DMS114 treated with DMSO at 0.1 percent for 48 hours (cell line): ENCODE measurements around the gene SMARCD3.

ENCODE experiments used
- DNase-seq: peaks from one replicate; lab custom pipeline; 2025; ENCODE audit not compliant: unreplicated experiment; lab: John Stamatoyannopoulos, UW

Gene SMARCD3

GRCh38 chr7:151237244-151238189 lies 11.0 kb downstream of the SMARCD3 start:
- DNase-seq: no peak

- DNase-seq: no peak
Observed at GRCh38 chr7:151236406-151236805, 12.1 kb downstream of the SMARCD3 start.

GRCh38 chr7:151235091-151235787 lies 13.3 kb downstream of the SMARCD3 start:
- DNase-seq: no peak

DNA sequence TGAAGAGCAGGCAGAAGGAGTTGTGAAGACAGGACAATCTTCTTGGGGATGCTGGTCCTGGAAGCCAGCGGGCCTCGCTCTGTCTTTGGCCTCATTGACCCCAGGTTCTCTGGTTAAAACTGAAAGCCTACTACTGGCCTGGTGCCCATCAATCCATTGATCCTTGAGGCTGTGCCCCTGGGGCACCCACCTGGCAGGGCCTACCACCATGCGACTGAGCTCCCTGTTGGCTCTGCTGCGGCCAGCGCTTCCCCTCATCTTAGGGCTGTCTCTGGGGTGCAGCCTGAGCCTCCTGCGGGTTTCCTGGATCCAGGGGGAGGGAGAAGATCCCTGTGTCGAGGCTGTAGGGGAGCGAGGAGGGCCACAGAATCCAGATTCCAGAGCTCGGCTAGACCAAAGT lies 14.7 kb downstream of the SMARCD3 start:
- DNase-seq: no peak

GRCh38 chr7:151232917-151233701 lies 15.4 kb downstream of the SMARCD3 start:
- DNase-seq: no peak

DNA sequence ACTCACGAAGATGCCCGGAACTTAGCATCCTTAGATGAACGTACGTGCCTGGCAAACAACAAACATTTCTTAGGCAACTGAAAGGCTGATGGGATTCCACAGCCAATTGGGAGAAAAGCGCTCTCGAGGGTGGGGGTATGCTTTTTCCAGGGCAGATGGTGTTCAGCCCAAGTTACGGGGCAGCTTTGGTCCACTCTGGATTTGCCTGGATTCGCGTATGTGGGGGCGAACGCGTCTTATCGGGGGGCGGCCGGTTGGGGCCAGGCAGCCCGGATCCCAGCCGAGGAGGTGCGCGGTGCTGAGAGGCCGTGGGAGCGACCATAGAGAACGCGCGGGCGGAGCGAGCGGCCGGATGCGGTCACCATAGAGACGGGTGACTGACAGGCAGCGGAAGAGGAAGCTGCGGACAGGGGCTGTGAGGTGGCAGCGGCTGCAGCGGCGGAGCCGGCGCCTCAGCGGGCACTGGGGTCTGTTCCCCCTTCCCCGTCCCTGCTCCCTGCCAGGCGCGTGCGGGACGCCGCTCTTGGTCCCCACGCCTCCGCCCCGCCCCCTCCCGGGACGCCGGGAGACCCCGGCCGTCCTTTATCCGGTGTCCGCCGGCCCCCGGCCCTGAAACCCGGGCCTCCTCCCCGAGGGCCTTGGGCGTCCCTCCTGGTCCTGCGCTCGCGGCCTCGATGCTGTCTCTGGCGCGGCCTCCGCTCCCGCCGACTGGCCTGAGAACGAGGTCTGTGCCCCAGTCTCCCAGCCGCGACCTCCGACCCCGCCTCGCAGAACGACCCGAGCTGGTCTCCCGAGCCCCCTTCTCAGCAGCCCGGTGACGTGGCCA lies 16.2 kb downstream of the SMARCD3 start, which contains the start of gene CHPF2:
Gene CHPF2 (plus strand): TSS at position 393 of the 826 bp plus-strand sequence. CDS start 1,529 bp downstream, outside the sequence.
- peak; percentile 64 for DNase-seq

DNA sequence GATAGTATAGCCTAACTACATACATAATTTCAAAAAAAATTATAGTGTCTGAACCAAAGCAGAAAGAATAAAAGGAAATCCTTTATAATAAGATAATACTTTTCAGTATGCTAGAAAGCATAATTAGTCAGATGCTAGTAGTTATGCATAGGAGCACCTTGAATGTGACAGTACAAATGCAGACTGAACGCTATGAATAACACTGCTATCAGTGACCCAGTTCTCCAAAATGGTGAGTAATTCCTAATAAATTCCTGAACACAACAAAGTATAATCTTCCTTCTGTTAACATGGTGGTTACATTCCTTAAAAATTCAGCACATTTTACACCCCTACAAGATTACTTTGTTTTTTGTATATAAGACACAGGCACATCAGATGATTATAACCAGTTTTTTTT lies 17.4 kb downstream of the SMARCD3 start:
- DNase-seq: no peak

DNA sequence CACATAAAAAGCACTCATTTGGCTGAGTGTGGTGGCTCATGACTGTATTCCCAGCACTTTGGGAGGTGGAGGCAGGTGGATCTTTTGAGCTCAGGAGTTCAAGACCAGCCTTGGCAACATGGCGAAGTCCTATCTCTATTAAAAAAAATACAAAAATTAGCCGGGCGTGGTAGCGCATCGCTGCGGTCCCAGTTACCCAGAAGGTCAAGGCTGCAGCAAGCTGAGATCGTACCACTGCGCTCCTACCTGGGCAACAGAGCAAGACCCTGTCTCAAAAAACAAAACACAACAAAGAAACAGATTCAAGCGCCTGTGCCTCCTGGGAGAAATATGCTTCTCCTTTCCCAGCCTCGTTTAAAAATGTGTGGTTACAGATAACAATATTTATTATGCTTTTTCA lies 19.2 kb downstream of the SMARCD3 start:
- DNase-seq: no peak

DNA sequence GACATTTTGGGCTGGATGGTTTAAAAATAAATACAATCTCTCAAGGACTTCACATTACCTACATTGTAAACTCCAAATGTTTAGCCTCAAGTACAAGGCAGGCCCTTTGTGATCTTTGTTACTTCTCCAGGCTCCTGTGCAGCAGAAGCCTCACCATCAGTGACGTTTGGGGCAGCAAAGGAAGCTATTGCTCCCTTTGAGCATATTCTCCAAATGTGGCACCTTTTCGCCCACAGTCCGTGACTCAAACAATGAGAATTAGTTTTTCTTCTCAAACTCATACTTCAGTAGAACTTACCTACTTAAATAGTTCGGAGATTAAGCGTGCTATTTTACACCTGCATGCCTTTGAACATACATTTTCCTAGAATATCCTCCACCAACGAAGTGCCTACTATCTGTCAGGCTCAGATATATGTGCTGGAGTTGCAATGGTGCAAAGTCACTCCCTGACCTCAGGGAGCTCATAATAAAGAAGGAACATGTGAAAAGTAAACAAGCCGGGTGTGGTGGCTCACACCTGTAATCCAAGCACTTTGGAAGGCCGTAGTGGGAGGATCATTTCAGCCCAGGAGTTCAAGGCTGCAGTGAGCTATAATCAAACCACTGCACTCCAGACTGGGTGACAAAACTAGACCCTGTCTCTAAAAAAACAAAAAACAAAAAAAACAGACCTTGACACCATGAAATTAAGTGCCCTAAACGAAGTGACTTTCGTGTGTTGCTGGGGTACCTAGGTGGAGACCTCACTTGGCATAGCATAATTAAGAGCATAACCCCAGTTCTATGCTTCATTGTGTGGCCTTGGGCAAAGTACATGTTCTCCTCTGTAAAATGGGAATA lies 20.2 kb downstream of the SMARCD3 start:
- DNase-seq: no peak

- DNase-seq: peak; percentile 92
Observed at GRCh38 chr7:151226875-151227782, 21.4 kb downstream of the SMARCD3 start, which contains the start of gene ABCF2. Gene ABCF2, minus strand, starts transcription at chr7:151227205. Its CDS starts 747 bp downstream, at chr7:151226458.

DNA sequence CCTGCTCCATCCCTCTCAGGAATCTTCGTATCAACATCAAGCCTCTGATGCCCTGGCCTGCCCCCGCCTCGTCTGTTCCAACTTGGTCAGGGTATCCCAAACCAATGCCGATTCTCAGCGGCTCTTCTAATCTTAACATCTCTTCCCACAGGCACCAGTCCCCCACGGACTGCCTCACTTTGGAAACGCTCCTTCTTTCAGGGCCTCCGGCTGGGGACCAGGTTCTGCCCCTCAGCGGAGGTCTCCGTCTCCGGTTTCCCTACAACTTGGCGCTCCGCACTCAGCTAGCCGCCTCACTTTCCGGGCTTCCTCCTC lies 22.0 kb downstream of the SMARCD3 start:
- DNase-seq: no peak

GRCh38 chr7:151225948-151226510 lies 22.5 kb downstream of the SMARCD3 start:
- DNase-seq: no peak

DNA sequence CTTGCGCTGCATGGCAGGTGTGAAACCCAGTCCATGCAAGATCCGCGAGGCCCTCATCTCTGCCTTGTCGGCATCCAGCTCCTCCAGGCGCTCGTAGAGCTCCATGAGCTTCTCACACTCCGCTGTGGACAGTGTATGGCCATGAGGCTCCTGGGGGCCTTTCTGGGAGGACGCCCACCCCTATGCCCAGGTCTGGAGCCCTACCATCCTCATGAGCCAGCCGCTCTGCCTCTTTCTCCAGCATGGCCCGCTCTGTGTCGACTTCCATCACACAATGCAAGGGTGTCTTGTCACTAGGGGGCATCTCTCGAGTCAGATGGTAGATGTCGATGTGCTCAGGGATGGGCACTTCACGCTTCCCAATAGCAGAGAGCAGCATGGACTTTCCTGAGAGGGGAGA lies 24.8 kb downstream of the SMARCD3 start:
- DNase-seq: no peak

DNA sequence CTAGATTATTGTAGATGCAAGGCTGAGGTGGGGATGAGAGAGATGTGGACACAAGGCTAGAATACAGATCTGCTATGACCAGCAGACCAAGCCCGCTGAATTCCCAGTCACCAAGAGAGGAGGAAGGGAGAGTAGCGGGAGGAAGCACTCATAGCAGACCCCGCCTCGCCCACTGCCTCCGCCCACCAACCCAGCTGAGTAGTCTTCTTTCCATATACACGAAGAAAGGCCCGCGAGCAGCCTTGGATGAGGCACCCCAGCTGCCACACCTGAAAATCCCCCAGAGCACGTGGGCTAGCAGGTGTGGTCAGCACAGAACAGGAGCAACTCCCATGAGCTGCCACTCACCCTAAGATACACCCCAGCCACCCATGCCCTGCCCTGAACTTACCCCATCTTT lies 30.3 kb downstream of the SMARCD3 start:
- no peak for DNase-seq

DNA sequence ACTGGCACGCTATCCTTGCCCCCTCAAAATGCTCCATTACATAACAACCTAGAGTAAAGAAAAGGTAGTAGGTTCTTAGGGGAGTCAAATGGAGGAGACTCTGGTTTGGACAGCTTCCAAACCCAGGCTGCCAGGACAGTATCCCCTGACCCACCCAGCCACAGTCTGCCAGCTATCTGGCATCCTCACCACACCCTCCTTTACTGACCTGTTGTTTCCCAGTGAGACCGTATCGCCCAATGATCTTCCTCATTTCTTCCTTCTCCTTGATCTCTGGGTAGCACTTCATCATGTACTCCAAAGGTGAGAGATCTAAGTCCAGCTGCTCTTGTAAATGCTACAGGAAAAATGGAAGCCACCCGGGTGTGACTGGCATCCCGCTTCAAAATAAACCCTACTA lies 33.1 kb downstream of the SMARCD3 start:
- DNase-seq: no peak

DNA sequence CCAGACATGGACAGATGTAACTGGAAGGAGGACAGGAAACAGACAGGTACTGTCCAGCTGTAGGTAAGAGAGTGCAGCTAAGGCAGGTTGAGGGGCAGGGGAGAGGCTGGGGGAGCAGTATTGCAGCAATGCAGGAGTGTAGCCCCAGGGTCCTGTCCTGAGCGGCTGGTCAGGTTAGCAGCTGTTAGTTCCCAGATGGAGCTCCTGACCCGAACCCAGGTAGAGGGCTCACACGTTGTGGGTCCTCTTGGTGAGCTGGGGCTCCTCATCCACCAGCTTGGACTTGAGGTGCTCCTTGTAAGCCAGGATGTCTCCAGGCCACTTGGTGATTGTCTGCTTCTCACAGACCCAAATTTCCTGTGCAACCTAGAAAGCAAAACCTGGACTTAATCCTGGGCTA lies 34.7 kb downstream of the SMARCD3 start:
- no peak for DNase-seq

- DNase-seq: no peak
Observed at GRCh38 chr7:151212626-151213025, 35.9 kb downstream of the SMARCD3 start.

DNA sequence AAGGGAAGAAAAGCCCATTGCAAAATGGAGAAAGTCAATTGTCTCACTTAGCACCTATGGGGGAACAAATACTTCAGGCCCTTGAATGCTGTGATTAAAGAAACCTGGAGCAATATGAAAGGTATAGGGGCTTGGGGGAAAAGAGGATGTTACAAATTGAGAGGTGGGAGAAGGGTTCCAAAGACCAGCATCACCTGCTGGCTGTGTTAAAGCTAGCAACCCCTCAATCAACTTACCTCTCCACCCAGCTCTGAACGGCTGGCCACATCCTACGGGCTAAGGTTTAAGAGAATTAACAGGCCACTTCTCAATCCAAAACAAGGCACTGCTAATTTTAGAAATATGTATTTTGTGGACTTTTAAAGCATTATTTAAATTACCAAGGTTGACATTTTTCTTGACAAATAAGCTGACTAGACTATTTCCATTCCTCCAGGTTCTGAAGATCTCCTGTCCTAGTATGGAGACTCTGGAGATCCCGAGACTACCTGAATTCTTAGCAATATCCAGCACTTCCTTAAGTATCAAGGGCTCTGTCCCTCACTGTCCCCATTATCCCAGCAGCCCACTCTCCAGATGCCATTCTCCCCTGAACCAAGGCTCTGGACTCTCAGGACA lies 37.2 kb downstream of the SMARCD3 start:
- DNase-seq: no peak
